Aorta (tissue), 5 donors: ENCODE measurements around the gene ARHGAP12. TPM values are rescaled to one million over a fixed set of nuclear protein-coding genes. Genes with fewer than 3 reads are reported as not detected.

ENCODE experiments used
- ATAC-seq: fragments of 200-7000 bp; cut with Tn5 transposase; one replicate; pipeline ENCODE4 v1.9.1; 2022; ENCODE audit warnings: moderate library complexity; ENCODE audit not compliant: low FRiP score
- DNase-seq, 2 donors: peaks; one replicate each; pipeline ENCODE4 v3.0.0-alpha.2; 2020
- H3K27ac ChIP-seq, 2 donors: one replicate each; pipeline ENCODE4 v1.5.1; 2013; ENCODE audit warnings: low read length in 2 of 2, mild to moderate bottlenecking in 2 of 2, moderate library complexity in 2 of 2, control low read depth in 1 of 2, inconsistent platforms in 1 of 2, low read depth in 1 of 2
- H3K27me3 ChIP-seq, 2 donors: one replicate each; pipeline ENCODE4 v1.6.1; 2013; ENCODE audit warnings: control low read depth in 1 of 2, low read length in 1 of 2, mild to moderate bottlenecking in 1 of 2, moderate library complexity in 1 of 2; ENCODE audit not compliant: insufficient read depth in 2 of 2, control insufficient read depth in 1 of 2
- H3K36me3 ChIP-seq, 2 donors: one replicate each; pipeline ENCODE4 v1.6.1; 2013; ENCODE audit warnings: control low read depth in 1 of 2, low read length in 1 of 2, mild to moderate bottlenecking in 1 of 2; ENCODE audit not compliant: insufficient read depth in 2 of 2, control insufficient read depth in 1 of 2
- H3K4me1 ChIP-seq, 2 donors: one replicate each; pipeline ENCODE4 v1.6.1; 2013; ENCODE audit warnings: low read length in 2 of 2, control low read depth in 1 of 2, mild to moderate bottlenecking in 1 of 2, moderate library complexity in 1 of 2; ENCODE audit not compliant: insufficient read depth in 2 of 2, control insufficient read depth in 1 of 2
- H3K4me3 ChIP-seq, 2 donors: one replicate each; pipeline ENCODE4 v1.5.1; 2013; ENCODE audit warnings: low read length in 2 of 2, control low read depth in 1 of 2, mild to moderate bottlenecking in 1 of 2
- H3K9me3 ChIP-seq: one replicate; pipeline ENCODE4 v1.6.1; 2013; ENCODE audit warnings: mild to moderate bottlenecking, low read length; ENCODE audit not compliant: control insufficient read depth
- WGBS, 2 donors: extraction: QIAGEN DNeasy Blood & Tissue Kit; methylation state at CpG; one replicate each; pipeline ENCODE4 v1.1.7; 2013; 5-methylcytosine and 5-hydroxymethylcytosine counted together
- intact Hi-C, 2 donors: fragments of 100-400 bp; cut with DNase I; formaldehyde crosslinking; loops; one replicate each; pipeline versions ENCODE4 v1.14.2 to v1.15.0; 2022
- polyA plus RNA-seq, 2 donors: library from polyadenylated mRNA; stranded (reverse); fragments of 200-250 nt; gene quantifications; one replicate each; pipeline ENCODE4 v1.2.3, GENCODE V29; 2013
- total RNA-seq, 2 donors: library from RNA; stranded (reverse); fragmentation: NEBNext Ultra II Directional; extraction: Animal tissue kit (Norgen Biotek cat#: 25700); gene quantifications; one replicate each; pipeline ENCODE4 v1.2.1, GENCODE V29; 2021
- donor health status: healthy with polysubstance abuse.
- donor health status: Bipolar disorder and iron deficiency.
- donor health status: DM: no; HTN: no; CAD: no.
- donor health status: DM: no; HTN: no; CAD: no.
- donor health status: DM: yes; HTN: yes; CAD: no.

The ARHGAP12 gene
- total and polyA plus RNA-seq, 4 donors: 17.0 to 34.6 (median 20.5) TPM

- Histone ChIP-seq H3K36me3 (no peaks in the 10 kb centered on the region), H3K27me3 (no peaks in the 10 kb centered on the region), H3K27ac (no peak overlapping the region), H3K4me1 (peaks cover 2 to 3% of the 10 kb centered on the region in 2 donors), H3K9me3 (no peaks in the 10 kb centered on the region), H3K4me3 (no peak overlapping the region)
- 68% methylated on average over 4 of the region's 4 CpGs for WGBS, 2 donors
- ATAC-seq (no peak), DNase-seq (no peak)
- intact Hi-C loops: no loop called here
These were observed 7.6 kb downstream of the ARHGAP12 start for GRCh38 chr10:31921031-31921430.

GRCh38 chr10:31920538-31920937 is 8.1 kb downstream of the ARHGAP12 start:
- no peaks in the 10 kb centered on the region for H3K27me3 ChIP-seq
- H3K4me3 ChIP-seq: no peak overlapping the region
- ATAC-seq (no peak), DNase-seq (no peak)
- H3K9me3 ChIP-seq: no peaks in the 10 kb centered on the region
- H3K36me3 ChIP-seq: no peaks in the 10 kb centered on the region
- WGBS, 2 donors: 80 to 83% methylated on average over 2 of the region's 2 CpGs
- H3K4me1 ChIP-seq: peaks cover 2 to 3% of the 10 kb centered on the region in 2 donors
- intact Hi-C loops: no loop called here
- H3K27ac ChIP-seq: no peak overlapping the region

GRCh38 chr10:31918671-31919409 is 9.8 kb downstream of the ARHGAP12 start:
- no peaks in the 10 kb centered on the region for H3K36me3 ChIP-seq
- no peak overlapping the region for H3K27ac ChIP-seq
- H3K27me3 ChIP-seq: no peaks in the 10 kb centered on the region
- no peak overlapping the region for H3K4me3 ChIP-seq
- H3K4me1 ChIP-seq: peaks cover 0 to 3% of the 10 kb centered on the region in 2 donors
- DNase-seq (no peak), ATAC-seq (no peak)
- intact Hi-C loops: no loop called here
- no peaks in the 10 kb centered on the region for H3K9me3 ChIP-seq
- 93 to 96% methylated on average over 2 of the region's 2 CpGs for WGBS, 2 donors

GRCh38 chr10:31914370-31914769 is 14.3 kb downstream of the ARHGAP12 start:
- H3K36me3 ChIP-seq: no peaks in the 10 kb centered on the region
- no peak overlapping the region for H3K4me3 ChIP-seq
- 96 to 97% methylated on average over 2 of the region's 2 CpGs for whole genome bisulfite sequencing, 2 donors
- H3K27me3 ChIP-seq: no peaks in the 10 kb centered on the region
- DNase-seq: no peak
- ATAC-seq: no peak
- no peaks in the 10 kb centered on the region for H3K9me3 ChIP-seq
- peaks cover 6 to 11% of the 10 kb centered on the region in 2 donors for H3K4me1 ChIP-seq
- intact Hi-C loops: no loop called here
- H3K27ac ChIP-seq: no peak overlapping the region

GRCh38 chr10:31912898-31913850 is 15.5 kb downstream of the ARHGAP12 start:
- DNase-seq (peak in 1 of 2 donors; percentile 58), ATAC-seq (no peak)
- WGBS, 2 donors: 13 to 16% methylated on average over 10 of the region's 10 CpGs
- Histone ChIP-seq H3K4me1 (peaks cover 10 to 11% of the 10 kb centered on the region in 2 donors), H3K27ac (peak overlapping the region in 1 of 2 donors; percentile 36), H3K9me3 (no peaks in the 10 kb centered on the region), H3K4me3 (no peak overlapping the region), H3K27me3 (no peaks in the 10 kb centered on the region), H3K36me3 (no peaks in the 10 kb centered on the region)
- intact Hi-C loops: no loop called here

GRCh38 chr10:31912289-31912688 is 16.3 kb downstream of the ARHGAP12 start:
- ATAC-seq: no peak
- 25 to 30% methylated on average over 2 of the region's 2 CpGs for WGBS, 2 donors

GRCh38 chr10:31910016-31910415 is 18.6 kb downstream of the ARHGAP12 start:
- no peak overlapping the region for H3K4me3 ChIP-seq
- H3K27me3 ChIP-seq: no peaks in the 10 kb centered on the region
- H3K36me3 ChIP-seq: no peaks in the 10 kb centered on the region
- H3K9me3 ChIP-seq: no peaks in the 10 kb centered on the region
- DNase-seq (no peak), ATAC-seq (no peak)
- intact Hi-C loops: no loop called here
- no peak overlapping the region for H3K27ac ChIP-seq
- WGBS, 2 donors: 52 to 55% methylated on average over 3 of the region's 3 CpGs
- H3K4me1 ChIP-seq: peaks cover 10 to 14% of the 10 kb centered on the region in 2 donors

More at GRCh38 chr10:31912289-31912688, 16.3 kb downstream of the ARHGAP12 start:
- Histone ChIP-seq H3K36me3 (no peaks in the 10 kb centered on the region), H3K27ac (no peak overlapping the region), H3K4me3 (no peak overlapping the region), H3K27me3 (no peaks in the 10 kb centered on the region), H3K9me3 (no peaks in the 10 kb centered on the region), H3K4me1 (peaks cover 8 to 10% of the 10 kb centered on the region in 2 donors)
- no peak for DNase-seq
- intact Hi-C loops: no loop called here

- Histone ChIP-seq H3K4me3 (no peak overlapping the region), H3K9me3 (no peaks in the 10 kb centered on the region), H3K4me1 (peaks cover 11% of the 10 kb centered on the region in 2 donors), H3K27ac (peak overlapping the region; percentile 43 to 67), H3K27me3 (no peaks in the 10 kb centered on the region), H3K36me3 (no peaks in the 10 kb centered on the region)
- intact Hi-C loops: no loop called here
- 10 to 11% methylated on average over 7 of the region's 7 CpGs for WGBS, 2 donors
- DNase-seq: no peak
- peak; percentile 66 for ATAC-seq
These were observed 20.5 kb downstream of the ARHGAP12 start for GRCh38 chr10:31908157-31908556.
